Activated B cell treated with CpG ODN at 0.5 μM for 24 hours (primary cell): ENCODE results near the gene NARF. TPM values are rescaled to one million over a fixed set of nuclear protein-coding genes. Genes with fewer than 3 reads are reported as not detected.

ENCODE experiments used
- ATAC-seq: fragments of 200-7000 bp; cut with Tn5 transposase; one replicate; pipeline ENCODE4 v1.10.0; 2021; ENCODE audit warnings: low read depth, mild to moderate bottlenecking, moderate library complexity
- CTCF ChIA-PET: fragments of 350-600 bp; sonication (Branson Sonifier 250); formaldehyde crosslinking; loops from one replicate; lab custom pipeline; 2021; ENCODE audit warnings: antibody characterized with exemption; lab: Charles Lee
- POLR2A ChIA-PET: fragments of 350-600 bp; sonication (Branson Sonifier 250); formaldehyde crosslinking; loops from one replicate; lab custom pipeline; 2021; ENCODE audit warnings: antibody characterized with exemption; lab: Charles Lee
- DNase-seq: peaks from one replicate; pipeline ENCODE4 v3.0.0; 2022
- H3K27ac Mint-ChIP-seq: one replicate; pipeline ENCODE4 v1.8.0; 2020; ENCODE audit warnings: mixed read lengths
- H3K27me3 Mint-ChIP-seq: one replicate; pipeline ENCODE4 v1.8.0; 2021; ENCODE audit warnings: mixed read lengths
- H3K36me3 Mint-ChIP-seq: one replicate; pipeline ENCODE4 v1.8.0; 2021; ENCODE audit warnings: low read depth, mixed read lengths
- H3K4me1 Mint-ChIP-seq: one replicate; pipeline ENCODE4 v1.8.0; 2021; ENCODE audit warnings: mixed read lengths
- H3K4me3 Mint-ChIP-seq: one replicate; pipeline ENCODE4 v1.8.0; 2020; ENCODE audit warnings: mild to moderate bottlenecking, mixed read lengths
- H3K9me3 Mint-ChIP-seq: one replicate; pipeline ENCODE4 v1.8.0; 2020; ENCODE audit warnings: mixed read lengths
- CTCF ChIP-seq: fragments of 200-600 bp; IDR thresholded peaks from one replicate; pipeline ENCODE4 v1.8.0; 2022; ENCODE audit warnings: antibody characterized with exemption, mild to moderate bottlenecking
- intact Hi-C: fragments of 100-400 bp; cut with micrococcal nuclease; formaldehyde crosslinking; loops from one replicate; pipeline ENCODE4 v1.15.1; 2024
- total RNA-seq: library from RNA; stranded (reverse); gene quantifications from 2 replicates; pipeline ENCODE4 v1.2.3, GENCODE V29; 2022

The NARF gene
- total RNA-seq, 1 donor from 2014 or later = 81.9 TPM

GRCh38 chr17:82412535-82413520 lies 45.7 kb upstream of the NARF start:
- DNase-seq (no peak), ATAC-seq (no peak)
- Mint-ChIP-seq H3K9me3 (no peaks in the 10 kb centered on the region), H3K36me3 (peaks cover 30% of the 10 kb centered on the region), H3K4me3 (no peak overlapping the region), H3K27me3 (no peaks in the 10 kb centered on the region), H3K4me1 (peaks cover 24% of the 10 kb centered on the region), H3K27ac (no peak overlapping the region)
- no peak for TF ChIP-seq CTCF
- intact Hi-C loops = no loop called here
- ChIA-PET CTCF (no interaction called here), POLR2A (no interaction called here)

- H3K36me3 Mint-ChIP-seq = peaks cover 20% of the 10 kb centered on the region
- no peak for TF ChIP-seq CTCF
- intact Hi-C loops = loop anchor here (1.0 to 5.0 kb wide), 4 partner anchors 63 to 283 kb away; partner anchors contain the start of gene RAB40B
- H3K4me3 Mint-ChIP-seq = no peak overlapping the region
- H3K27me3 Mint-ChIP-seq = no peaks in the 10 kb centered on the region
- peak; percentile 64 for DNase-seq
- ATAC-seq = peak; percentile 22
- H3K27ac Mint-ChIP-seq = peak overlapping the region; percentile 37
- ChIA-PET POLR2A (interaction anchor here (0.6 to 1.5 kb wide), 3 partner anchors 35 to 248 kb away, joined by 3 to 4 read pairs (median 3); no protein-coding TSS in a partner anchor), CTCF (interaction anchor here (0.7 to 1.0 kb wide), 2 partner anchors 62 to 66 kb away, joined by 3 read pairs; no protein-coding TSS in a partner anchor)
- no peaks in the 10 kb centered on the region for H3K9me3 Mint-ChIP-seq
- H3K4me1 Mint-ChIP-seq = peaks cover 26% of the 10 kb centered on the region
Measured at GRCh38 chr17:82414548-82415281, 43.8 kb upstream of the NARF start.

GRCh38 chr17:82415336-82415735 lies 43.2 kb upstream of the NARF start:
- CTCF ChIA-PET = no interaction called here
- TF ChIP-seq CTCF = no peak
- Mint-ChIP-seq H3K4me1 (peaks cover 30% of the 10 kb centered on the region), H3K27me3 (no peaks in the 10 kb centered on the region), H3K4me3 (no peak overlapping the region), H3K9me3 (no peaks in the 10 kb centered on the region), H3K27ac (peak overlapping the region; percentile 37), H3K36me3 (peaks cover 26% of the 10 kb centered on the region)
- POLR2A ChIA-PET = interaction anchor here (1.2 kb wide), 1 partner anchor 34 kb away, joined by 3 read pairs; no protein-coding TSS in a partner anchor
- intact Hi-C loops = loop anchor here (5.0 kb wide), 2 partner anchors 208 to 282 kb away; partner anchors contain the start of gene RAB40B
- DNase-seq (no peak), ATAC-seq (no peak)

- intact Hi-C loops = loop anchor here (5.0 kb wide), 2 partner anchors 208 to 282 kb away; partner anchors contain the start of gene RAB40B
- H3K9me3 Mint-ChIP-seq = no peaks in the 10 kb centered on the region
- TF ChIP-seq CTCF = no peak
- H3K4me3 Mint-ChIP-seq = no peak overlapping the region
- DNase-seq (no peak), ATAC-seq (no peak)
- no peaks in the 10 kb centered on the region for H3K27me3 Mint-ChIP-seq
- POLR2A ChIA-PET = no interaction called here
- CTCF ChIA-PET = no interaction called here
- peaks cover 30% of the 10 kb centered on the region for H3K4me1 Mint-ChIP-seq
- H3K27ac Mint-ChIP-seq = no peak overlapping the region
- peaks cover 29% of the 10 kb centered on the region for H3K36me3 Mint-ChIP-seq
Measured at GRCh38 chr17:82415786-82416185, 42.8 kb upstream of the NARF start.
